Body of pancreas (tissue), 4 donors: Measurements from ENCODE around the gene PPP2R5C. TPM values are rescaled to one million over a fixed set of nuclear protein-coding genes. Genes with fewer than 3 reads are reported as not detected.

Experiments used
- ATAC-seq: fragments of 150-250 bp; one replicate; pipeline ENCODE4 v1.9.1; 2016
- DNase-seq, 4 donors: peaks; one replicate each; pipeline ENCODE4 v3.0.0-alpha.2; 2019
- H3K27ac ChIP-seq, 4 donors: fragments of 200-600 bp; sonication (generic); 1 replicate in 3 of 4; 2 replicates in 1 of 4; pipeline versions ENCODE4 v1.5.1 to v1.6.1; 2016 to 2019; ENCODE audit warnings: mild to moderate bottlenecking in 1 of 4, mixed read lengths in 1 of 4, moderate library complexity in 1 of 4
- H3K27me3 ChIP-seq, 2 donors: fragments of 200-600 bp; sonication (generic); one replicate each; pipeline ENCODE4 v1.6.0; 2016; ENCODE audit warnings: mild to moderate bottlenecking in 1 of 2
- H3K36me3 ChIP-seq, 2 donors: fragments of 200-600 bp; sonication (generic); replicated peaks in 1 of 2; 2 replicates each; pipeline ENCODE4 v1.5.1; 2016; ENCODE audit warnings: low read depth in 2 of 2; ENCODE audit not compliant: insufficient read depth in 1 of 2
- H3K4me1 ChIP-seq: fragments of 200-600 bp; sonication (generic); one replicate; pipeline ENCODE4 v1.6.0; 2016
- H3K4me3 ChIP-seq, 2 donors: fragments of 200-600 bp; sonication (generic); 1 replicate in 1 of 2; 2 replicates in 1 of 2; pipeline ENCODE4 v1.5.1; 2016 to 2019
- H3K9me3 ChIP-seq, 3 donors: fragments of 200-600 bp; sonication (generic); 1 replicate in 2 of 3; 2 replicates in 1 of 3; pipeline ENCODE4 v1.5.1; 2016
- POLR2A ChIP-seq, 3 donors: fragments of 450-650 bp; IDR thresholded peaks; one replicate each; pipeline ENCODE4 v1.6.1; 2016; ENCODE audit warnings: antibody characterized with exemption in 3 of 3, mild to moderate bottlenecking in 2 of 3
- WGBS, 2 donors: methylation state at CpG; one replicate each; pipeline ENCODE4 v1.1.5; 2017; 5-methylcytosine and 5-hydroxymethylcytosine counted together
- intact Hi-C: fragments of 100-400 bp; cut with DNase I; formaldehyde crosslinking; loops from one replicate; pipeline ENCODE4 v1.15.1; 2023
- total RNA-seq, 2 donors: library from RNA; depleted of rRNA; stranded (reverse); fragments of >200 nt; gene quantifications; one replicate each; pipeline ENCODE4 v1.1.0, GENCODE V29; 2016
- TF ChIP-seq, protein P1 (sequence below), 7 experiments: fragments of 450-650 bp in 4 of 7; fragments of 200-600 bp in 3 of 7; sonication (generic) in 3 of 7; IDR thresholded peaks; one replicate each; pipeline ENCODE4 v1.5.1; 2016 to 2019; ENCODE audit warnings: antibody characterized with exemption in 7 of 7

Gene PPP2R5C
- total RNA-seq, 2 donors from 2014 or later = 59.0 to 77.6 TPM

DNA sequence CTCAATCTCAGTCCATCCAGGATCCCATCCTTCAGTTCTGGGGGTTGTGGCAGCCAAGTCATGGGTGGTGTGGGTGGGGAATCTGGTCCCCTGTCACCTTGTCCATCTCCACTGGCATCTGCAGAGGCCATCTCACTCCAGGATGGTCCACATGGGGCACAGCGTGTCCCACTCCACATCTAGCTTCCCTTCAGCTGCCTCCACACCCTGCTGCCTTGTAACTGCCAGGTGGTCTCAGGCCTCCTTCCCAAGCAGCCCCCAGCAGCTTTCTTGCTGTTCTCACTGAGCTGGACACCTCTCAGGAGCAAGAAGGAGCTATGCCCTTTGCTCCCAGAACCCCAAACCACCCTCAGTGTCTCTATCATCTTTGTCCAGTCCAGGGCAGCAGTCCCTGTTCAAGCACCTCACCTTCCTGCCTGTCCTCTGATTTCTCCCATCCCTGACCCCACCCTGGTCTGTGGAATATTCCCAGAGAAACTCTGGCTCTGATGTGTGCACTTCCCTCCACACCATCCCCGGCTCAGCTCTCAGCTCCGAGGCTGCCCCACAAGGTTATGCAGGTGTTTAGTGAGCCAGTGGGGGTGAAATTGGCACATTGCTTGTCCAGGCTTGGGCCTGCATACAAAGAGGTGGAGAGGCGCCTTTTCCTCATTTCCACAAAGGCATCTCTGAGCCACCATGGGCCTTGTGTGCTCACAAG is 189.2 kb downstream of the PPP2R5C start:
- WGBS, 2 donors = 26 to 63% methylated on average over 2 to 4 of the region's 4 CpGs
- H3K27ac ChIP-seq = peak overlapping the region in 1 of 4 donors; percentile 5
- no peaks in the 10 kb centered on the region for H3K36me3 ChIP-seq
- H3K27me3 ChIP-seq = no peaks in the 10 kb centered on the region
- no peak for DNase-seq
- no peaks in the 10 kb centered on the region for H3K9me3 ChIP-seq
- no peak for ATAC-seq
- no peak overlapping the region for H3K4me3 ChIP-seq
- peaks cover 30% of the 10 kb centered on the region for H3K4me1 ChIP-seq
- TF ChIP-seq POLR2A (IDR thresholded peaks at IDR 0.05) = no peak
- intact Hi-C loops = loop anchor here (10.0 kb wide), 1 partner anchor 176 kb away; no protein-coding TSS in a partner anchor

GRCh38 chr14:101953151-101953550 is 191.6 kb downstream of the PPP2R5C start:
- Histone ChIP-seq H3K9me3 (no peaks in the 10 kb centered on the region), H3K27ac (no peak overlapping the region), H3K27me3 (no peaks in the 10 kb centered on the region), H3K4me3 (no peak overlapping the region), H3K36me3 (no peaks in the 10 kb centered on the region), H3K4me1 (peaks cover 30% of the 10 kb centered on the region)
- intact Hi-C loops = loop anchor here (10.0 kb wide), 1 partner anchor 178 kb away; no protein-coding TSS in a partner anchor
- ATAC-seq (no peak), DNase-seq (no peak)
- WGBS, 2 donors = 32 to 37% methylated on average over 8 of the region's 8 CpGs
- TF ChIP-seq, protein P1, sequence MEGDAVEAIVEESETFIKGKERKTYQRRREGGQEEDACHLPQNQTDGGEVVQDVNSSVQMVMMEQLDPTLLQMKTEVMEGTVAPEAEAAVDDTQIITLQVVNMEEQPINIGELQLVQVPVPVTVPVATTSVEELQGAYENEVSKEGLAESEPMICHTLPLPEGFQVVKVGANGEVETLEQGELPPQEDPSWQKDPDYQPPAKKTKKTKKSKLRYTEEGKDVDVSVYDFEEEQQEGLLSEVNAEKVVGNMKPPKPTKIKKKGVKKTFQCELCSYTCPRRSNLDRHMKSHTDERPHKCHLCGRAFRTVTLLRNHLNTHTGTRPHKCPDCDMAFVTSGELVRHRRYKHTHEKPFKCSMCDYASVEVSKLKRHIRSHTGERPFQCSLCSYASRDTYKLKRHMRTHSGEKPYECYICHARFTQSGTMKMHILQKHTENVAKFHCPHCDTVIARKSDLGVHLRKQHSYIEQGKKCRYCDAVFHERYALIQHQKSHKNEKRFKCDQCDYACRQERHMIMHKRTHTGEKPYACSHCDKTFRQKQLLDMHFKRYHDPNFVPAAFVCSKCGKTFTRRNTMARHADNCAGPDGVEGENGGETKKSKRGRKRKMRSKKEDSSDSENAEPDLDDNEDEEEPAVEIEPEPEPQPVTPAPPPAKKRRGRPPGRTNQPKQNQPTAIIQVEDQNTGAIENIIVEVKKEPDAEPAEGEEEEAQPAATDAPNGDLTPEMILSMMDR (IDR thresholded peaks at IDR 0.05) = no peak
- TF ChIP-seq POLR2A (IDR thresholded peaks at IDR 0.05) = no peak

- DNase-seq = no peak
- intact Hi-C loops = loop anchor here (10.0 kb wide), 1 partner anchor 180 kb away; no protein-coding TSS in a partner anchor
These were observed 193.0 kb downstream of the PPP2R5C start for GRCh38 chr14:101954501-101954900.

DNA sequence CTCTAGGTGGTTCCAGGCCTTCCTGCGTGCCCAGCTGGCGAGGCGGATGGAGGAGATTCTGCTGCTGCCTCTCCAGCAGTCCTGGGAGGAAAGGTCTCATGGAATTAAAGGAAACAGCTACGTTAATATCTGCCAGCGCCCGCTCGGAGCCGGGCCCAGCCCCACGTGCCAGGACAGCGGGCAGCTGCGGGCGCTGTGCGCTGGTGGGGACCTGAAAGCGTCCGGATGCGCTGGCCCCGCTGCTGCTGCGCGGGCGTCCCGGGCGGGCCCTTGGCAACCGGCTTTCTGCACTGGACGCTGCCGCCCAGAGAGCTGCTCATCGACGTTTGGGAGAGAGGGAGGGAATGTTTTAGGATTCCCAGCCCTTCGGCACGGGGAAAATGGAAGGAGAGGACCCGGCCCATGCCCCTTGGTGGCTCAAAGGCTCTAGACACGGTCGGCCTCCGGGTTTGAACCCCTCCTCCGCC is 194.2 kb downstream of the PPP2R5C start:
- DNase-seq = no peak
- ATAC-seq = no peak
- Histone ChIP-seq H3K36me3 (no peaks in the 10 kb centered on the region), H3K4me3 (no peak overlapping the region), H3K4me1 (peaks cover 11% of the 10 kb centered on the region), H3K27ac (no peak overlapping the region), H3K27me3 (no peaks in the 10 kb centered on the region), H3K9me3 (no peaks in the 10 kb centered on the region)
- intact Hi-C loops = loop anchor here (10.0 kb wide), 1 partner anchor 181 kb away; no protein-coding TSS in a partner anchor
- WGBS, 2 donors = 87% methylated on average over 18 to 33 of the region's 34 CpGs
- TF ChIP-seq, protein P1 (IDR thresholded peaks at IDR 0.05) = no peak
- TF ChIP-seq POLR2A (IDR thresholded peaks at IDR 0.05) = no peak

More at GRCh38 chr14:101954501-101954900, 193.0 kb downstream of the PPP2R5C start:
- H3K27me3 ChIP-seq = no peaks in the 10 kb centered on the region
- H3K9me3 ChIP-seq = no peaks in the 10 kb centered on the region
- H3K27ac ChIP-seq = no peak overlapping the region
- TF ChIP-seq POLR2A (IDR thresholded peaks at IDR 0.05) = no peak
- TF ChIP-seq, protein P1 (IDR thresholded peaks at IDR 0.05) = no peak
- no peak for ATAC-seq
- H3K36me3 ChIP-seq = no peaks in the 10 kb centered on the region
- H3K4me1 ChIP-seq = peaks cover 20% of the 10 kb centered on the region
- 79 to 86% methylated on average over 6 of the region's 6 CpGs for WGBS, 2 donors
- no peak overlapping the region for H3K4me3 ChIP-seq

- H3K36me3 ChIP-seq = no peaks in the 10 kb centered on the region
- WGBS, 2 donors = 85 to 87% methylated on average over 24 to 25 of the region's 25 CpGs
- no peak for TF ChIP-seq POLR2A (IDR thresholded peaks at IDR 0.05)
- TF ChIP-seq, protein P1 (IDR thresholded peaks at IDR 0.05) = no peak
- intact Hi-C loops = loop anchor here (10.0 kb wide), 1 partner anchor 182 kb away; no protein-coding TSS in a partner anchor
- no peaks in the 10 kb centered on the region for H3K27me3 ChIP-seq
- ATAC-seq = no peak
- H3K4me1 ChIP-seq = peaks cover 14% of the 10 kb centered on the region
- H3K9me3 ChIP-seq = no peaks in the 10 kb centered on the region
- no peak overlapping the region for H3K4me3 ChIP-seq
- H3K27ac ChIP-seq = no peak overlapping the region
- DNase-seq = no peak
These were observed 194.8 kb downstream of the PPP2R5C start for GRCh38 chr14:101956179-101956885.
